Fibroblast of lung (primary cell): Measurements from ENCODE around the gene DLX2.
A peak's percentile ranks its signal among the peaks of the same experiment; 100 is the strongest.

ENCODE experiments used
- EZH2 ChIP-seq: IDR thresholded peaks from 2 replicates; pipeline ENCODE4 v1.5.1; 2012; ENCODE audit warnings: low read length, control low read depth, mild to moderate bottlenecking; ENCODE audit errors: missing control alignments
- TF ChIP-seq, protein P1 (sequence below), 2 donors: IDR thresholded peaks in 1 of 2; conservative IDR thresholded peaks in 1 of 2; 1 replicate in 1 of 2; 2 replicates in 1 of 2; pipeline ENCODE4 v1.5.1; 2011 to 2012; ENCODE audit warnings: low read length in 2 of 2, control low read depth in 1 of 2, inconsistent platforms in 1 of 2, low read depth in 1 of 2, mild to moderate bottlenecking in 1 of 2

DNA sequence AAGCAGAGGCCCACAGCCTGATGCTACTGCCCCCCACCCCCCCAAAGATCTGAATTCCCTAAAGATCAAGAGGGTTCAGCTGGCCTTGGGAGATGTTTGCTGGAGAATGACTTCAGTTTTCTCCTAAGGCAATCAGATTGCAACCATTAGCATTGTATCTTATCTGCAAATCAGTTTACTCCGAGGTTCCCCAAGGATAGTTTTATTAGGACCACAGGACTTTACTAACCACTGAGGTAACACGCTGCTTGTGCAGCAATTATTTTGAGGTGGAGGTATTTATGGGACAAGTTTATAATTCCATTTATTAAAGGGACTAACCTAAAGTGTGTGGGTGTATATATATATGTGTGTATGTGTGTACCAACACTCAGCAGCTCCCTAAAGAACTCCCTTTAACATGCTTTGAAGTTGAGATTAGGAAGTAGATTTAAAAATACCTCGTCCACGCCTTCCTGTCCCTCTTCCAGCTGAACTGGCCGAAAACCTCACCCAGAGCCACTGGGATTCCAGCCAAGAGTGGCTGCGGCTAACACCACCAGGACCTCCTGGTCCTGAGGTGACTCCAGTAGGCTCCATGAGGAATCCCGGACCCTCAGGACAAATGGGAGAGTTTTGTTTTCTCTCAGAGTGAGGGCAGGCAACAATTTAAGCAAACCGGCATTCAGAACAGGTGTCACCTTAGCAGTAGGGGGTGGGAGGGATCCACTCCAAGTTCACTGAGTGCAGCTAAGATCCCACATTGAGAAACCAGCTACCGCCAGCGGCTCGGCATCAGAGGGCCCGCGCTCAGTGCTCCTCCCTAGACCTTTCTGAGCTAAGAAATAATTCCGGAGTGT lies 20.4 kb downstream of the DLX2 start:
- TF ChIP-seq, protein P1, sequence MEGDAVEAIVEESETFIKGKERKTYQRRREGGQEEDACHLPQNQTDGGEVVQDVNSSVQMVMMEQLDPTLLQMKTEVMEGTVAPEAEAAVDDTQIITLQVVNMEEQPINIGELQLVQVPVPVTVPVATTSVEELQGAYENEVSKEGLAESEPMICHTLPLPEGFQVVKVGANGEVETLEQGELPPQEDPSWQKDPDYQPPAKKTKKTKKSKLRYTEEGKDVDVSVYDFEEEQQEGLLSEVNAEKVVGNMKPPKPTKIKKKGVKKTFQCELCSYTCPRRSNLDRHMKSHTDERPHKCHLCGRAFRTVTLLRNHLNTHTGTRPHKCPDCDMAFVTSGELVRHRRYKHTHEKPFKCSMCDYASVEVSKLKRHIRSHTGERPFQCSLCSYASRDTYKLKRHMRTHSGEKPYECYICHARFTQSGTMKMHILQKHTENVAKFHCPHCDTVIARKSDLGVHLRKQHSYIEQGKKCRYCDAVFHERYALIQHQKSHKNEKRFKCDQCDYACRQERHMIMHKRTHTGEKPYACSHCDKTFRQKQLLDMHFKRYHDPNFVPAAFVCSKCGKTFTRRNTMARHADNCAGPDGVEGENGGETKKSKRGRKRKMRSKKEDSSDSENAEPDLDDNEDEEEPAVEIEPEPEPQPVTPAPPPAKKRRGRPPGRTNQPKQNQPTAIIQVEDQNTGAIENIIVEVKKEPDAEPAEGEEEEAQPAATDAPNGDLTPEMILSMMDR (conservative IDR thresholded peaks at IDR 0.05 in 1 of 2, IDR thresholded peaks at IDR 0.05 in 1 of 2; ENCODE audit: low read depth in 1 of 2, low read length in 2 of 2) = no peak
- peak; percentile 95 for TF ChIP-seq EZH2
